ENCODE measurements around the gene APOL3.

Gene APOL3

DNA sequence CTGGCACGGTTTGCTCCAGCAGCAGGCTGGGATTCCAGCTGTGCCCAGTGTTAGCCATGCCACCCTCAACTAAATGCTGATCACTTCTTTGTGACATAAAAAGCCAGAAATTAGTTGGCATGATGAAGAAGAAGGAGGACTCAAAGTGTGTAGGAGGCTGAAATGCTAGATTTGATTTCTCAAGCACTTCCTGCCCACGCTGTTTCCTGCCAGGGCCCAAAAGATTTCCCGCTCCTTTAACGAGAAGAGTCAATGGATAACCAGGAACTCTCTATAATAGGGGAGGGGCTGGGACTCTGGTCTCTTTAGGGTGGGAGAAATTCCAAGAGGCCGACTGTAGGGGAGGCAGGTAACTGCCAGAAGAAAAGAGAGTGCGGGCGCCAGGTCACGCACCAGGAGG, 26.4 kb downstream of the APOL3 start:
- TF ChIP-seq, protein P1, sequence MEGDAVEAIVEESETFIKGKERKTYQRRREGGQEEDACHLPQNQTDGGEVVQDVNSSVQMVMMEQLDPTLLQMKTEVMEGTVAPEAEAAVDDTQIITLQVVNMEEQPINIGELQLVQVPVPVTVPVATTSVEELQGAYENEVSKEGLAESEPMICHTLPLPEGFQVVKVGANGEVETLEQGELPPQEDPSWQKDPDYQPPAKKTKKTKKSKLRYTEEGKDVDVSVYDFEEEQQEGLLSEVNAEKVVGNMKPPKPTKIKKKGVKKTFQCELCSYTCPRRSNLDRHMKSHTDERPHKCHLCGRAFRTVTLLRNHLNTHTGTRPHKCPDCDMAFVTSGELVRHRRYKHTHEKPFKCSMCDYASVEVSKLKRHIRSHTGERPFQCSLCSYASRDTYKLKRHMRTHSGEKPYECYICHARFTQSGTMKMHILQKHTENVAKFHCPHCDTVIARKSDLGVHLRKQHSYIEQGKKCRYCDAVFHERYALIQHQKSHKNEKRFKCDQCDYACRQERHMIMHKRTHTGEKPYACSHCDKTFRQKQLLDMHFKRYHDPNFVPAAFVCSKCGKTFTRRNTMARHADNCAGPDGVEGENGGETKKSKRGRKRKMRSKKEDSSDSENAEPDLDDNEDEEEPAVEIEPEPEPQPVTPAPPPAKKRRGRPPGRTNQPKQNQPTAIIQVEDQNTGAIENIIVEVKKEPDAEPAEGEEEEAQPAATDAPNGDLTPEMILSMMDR (IDR thresholded peaks at IDR 0.05; ENCODE audit: low read depth, low read length, missing control alignments), result no peak
- H3K4me3 ChIP-seq (replicated peaks; ENCODE audit: low read depth, low read length), result no peak overlapping the region
- DNase-seq (ENCODE audit: extremely low read depth, low read depth), result no peak

DNA sequence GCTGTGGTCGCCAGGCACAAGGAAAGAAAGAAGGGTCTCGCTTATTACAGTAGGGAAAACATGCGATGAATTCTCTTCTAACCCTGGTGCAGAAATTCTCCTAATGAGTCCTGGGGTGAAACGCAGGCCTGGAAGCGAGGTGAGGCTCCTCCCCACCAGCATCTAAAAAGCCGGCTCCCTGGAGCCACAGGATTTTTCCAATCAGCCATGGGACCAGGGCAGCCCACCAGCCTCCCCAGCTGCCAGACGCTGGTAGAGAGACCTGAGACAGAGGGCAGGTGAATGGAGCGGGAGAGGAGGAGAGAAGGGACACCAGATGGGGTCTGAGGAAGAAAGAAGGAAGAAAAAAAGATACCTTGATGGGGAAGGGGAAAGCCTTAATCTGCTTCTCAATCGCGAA, 28.6 kb downstream of the APOL3 start:
- DNase-seq (ENCODE audit: extremely low read depth, low read depth), result no peak
- no peak overlapping the region for H3K4me3 ChIP-seq (replicated peaks; ENCODE audit: low read depth, low read length)

DNA sequence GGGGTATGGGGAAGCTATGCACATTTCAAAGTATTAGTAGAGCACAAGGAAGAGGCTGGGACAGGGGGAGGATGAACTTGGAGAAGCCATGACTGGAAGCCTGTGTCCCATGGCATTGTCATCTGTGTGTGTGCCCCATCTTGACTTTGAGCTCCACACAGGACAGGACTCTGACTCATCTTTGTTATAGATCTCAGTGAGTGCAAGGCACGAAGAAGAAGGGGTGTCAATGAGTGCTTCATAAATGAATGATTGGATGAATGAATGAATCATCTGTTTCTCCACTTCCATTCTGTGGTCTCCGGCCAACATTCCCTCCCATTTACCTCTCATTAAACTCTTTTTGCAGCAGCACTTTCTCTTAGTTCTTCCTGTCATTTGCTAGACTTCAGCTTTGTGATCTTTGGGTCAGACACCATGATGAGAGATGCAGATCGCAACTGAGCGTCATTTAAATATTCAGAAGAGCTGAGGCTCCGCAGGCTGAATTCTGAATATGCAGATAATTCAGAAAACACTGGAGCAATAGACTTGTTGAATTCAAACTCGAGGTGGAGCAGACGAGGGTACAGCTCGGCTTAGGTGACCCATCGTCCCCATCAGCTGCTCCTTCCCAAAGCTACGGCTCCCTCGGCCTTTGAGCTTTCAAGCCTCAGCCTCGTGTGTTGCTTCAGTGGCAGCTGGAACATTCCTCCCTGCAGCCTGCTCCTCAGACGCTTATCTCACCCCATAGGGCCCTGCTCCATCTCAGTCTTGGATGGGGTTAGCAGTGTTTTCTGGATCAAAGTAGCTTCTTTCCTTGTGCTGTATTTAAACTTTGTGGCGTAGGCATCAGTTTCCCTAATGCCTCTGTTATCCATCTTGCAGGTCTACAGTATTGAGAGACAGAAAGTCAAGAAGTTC, 30.8 kb downstream of the APOL3 start:
- H3K4me3 ChIP-seq (replicated peaks; ENCODE audit: low read depth, low read length), result no peak overlapping the region
- DNase-seq (ENCODE audit: extremely low read depth, low read depth), result no peak
- TF ChIP-seq, protein P1 (IDR thresholded peaks at IDR 0.05; ENCODE audit: low read depth, low read length, missing control alignments), result no peak

More for the DNA sequence above, 28.6 kb downstream of the APOL3 start:
- TF ChIP-seq, protein P1 (IDR thresholded peaks at IDR 0.05; ENCODE audit: low read depth, low read length, missing control alignments), result no peak

DNA sequence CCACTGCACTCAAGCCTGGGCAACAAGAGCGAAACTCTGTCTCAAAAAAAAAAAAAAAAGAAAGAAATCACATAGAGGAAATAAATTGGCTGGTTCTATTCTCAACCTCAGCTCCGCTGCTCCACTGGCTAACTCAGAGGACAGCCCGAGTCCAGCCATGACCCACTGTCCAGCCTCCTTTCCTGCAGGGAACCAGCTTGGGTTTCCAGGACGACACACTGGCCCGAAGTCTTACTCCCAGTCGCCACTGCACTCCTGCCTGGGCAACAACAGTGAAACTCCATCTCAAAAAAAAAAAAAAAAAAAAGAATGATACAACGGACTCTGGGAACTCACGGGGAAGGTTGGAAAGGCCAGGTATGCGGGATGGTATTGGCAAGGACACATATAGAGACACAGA, 31.5 kb downstream of the APOL3 start:
- TF ChIP-seq, protein P1 (IDR thresholded peaks at IDR 0.05; ENCODE audit: low read depth, low read length, missing control alignments), result no peak
- H3K4me3 ChIP-seq (replicated peaks; ENCODE audit: low read depth, low read length), result no peak overlapping the region
- no peak for DNase-seq (ENCODE audit: extremely low read depth, low read depth)

DNA sequence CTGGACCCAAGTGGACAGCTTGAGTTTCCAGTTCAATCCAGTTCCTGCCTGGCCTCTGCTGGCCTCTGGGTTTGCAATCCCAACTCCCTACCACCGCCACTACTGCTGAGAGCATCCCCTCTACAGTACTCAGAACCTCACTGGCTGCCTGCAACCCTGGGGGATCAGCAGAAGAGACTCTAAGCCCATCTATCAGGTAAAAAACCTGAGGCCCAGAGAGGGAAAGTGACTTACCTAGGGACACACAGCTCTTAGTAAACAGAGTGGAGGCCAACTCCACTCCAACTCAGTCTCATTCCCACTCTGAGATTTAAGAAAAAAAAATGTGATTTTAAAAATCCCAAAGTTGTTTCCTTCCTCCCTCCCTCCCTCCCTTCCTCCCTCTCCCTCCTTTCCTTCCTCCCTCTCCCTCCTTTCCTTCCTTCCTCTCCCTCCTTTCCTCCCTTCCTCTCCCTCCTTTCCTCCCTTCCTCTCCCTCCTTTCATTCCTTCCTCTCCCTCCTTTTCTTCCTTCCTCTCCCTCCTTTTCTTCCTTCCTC, 34.5 kb downstream of the APOL3 start:
- TF ChIP-seq, protein P1 (IDR thresholded peaks at IDR 0.05; ENCODE audit: low read depth, low read length, missing control alignments), result no peak
- DNase-seq (ENCODE audit: extremely low read depth, low read depth), result no peak
- H3K4me3 ChIP-seq (replicated peaks; ENCODE audit: low read depth, low read length), result no peak overlapping the region

DNA sequence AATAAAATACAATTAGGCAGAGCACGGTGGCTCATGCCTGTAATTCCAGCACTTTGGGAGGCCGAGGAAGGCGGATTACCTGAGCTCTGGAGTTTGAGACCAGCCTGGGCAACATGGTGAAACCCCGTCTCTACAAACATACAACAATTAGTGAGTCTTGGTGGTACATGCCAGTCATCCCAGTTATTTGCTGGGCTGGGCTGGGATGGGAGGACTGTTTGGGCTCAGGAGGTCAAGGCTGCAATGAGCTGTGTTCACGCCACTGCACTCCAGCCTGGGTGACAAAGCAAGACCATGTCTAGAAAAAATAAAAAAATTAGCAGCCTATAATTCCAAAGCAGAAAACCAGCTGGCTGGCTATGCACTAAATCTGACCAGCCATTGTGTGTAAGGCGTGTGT, 35.1 kb downstream of the APOL3 start:
- no peak overlapping the region for H3K4me3 ChIP-seq (replicated peaks; ENCODE audit: low read depth, low read length)
- no peak for DNase-seq (ENCODE audit: extremely low read depth, low read depth)
- TF ChIP-seq, protein P1 (IDR thresholded peaks at IDR 0.05; ENCODE audit: low read depth, low read length, missing control alignments), result no peak
